H1 (cell line): ENCODE data around the gene SELENOO. TPM values are rescaled to one million over a fixed set of nuclear protein-coding genes. Genes with fewer than 3 reads are reported as not detected.

Experiments used
- CTCF ChIA-PET: fragments of 300-600 bp; sonication (Branson Sonifier 250); formaldehyde crosslinking; loops from one replicate; lab custom pipeline; 2021; ENCODE audit not compliant: partially characterized antibody; lab: Charles Lee
- POLR2A ChIA-PET: fragments of 300-600 bp; sonication (Branson Sonifier 250); formaldehyde crosslinking; loops from one replicate; lab custom pipeline; 2021; ENCODE audit warnings: inconsistent platforms; ENCODE audit not compliant: partially characterized antibody; lab: Charles Lee
- DNase-seq, 2 experiments: peaks; one replicate each; pipeline versions ENCODE4 v3.0.0 to v3.0.0-alpha.2; 2010 to 2022; ENCODE audit warnings: low spot score in 2 of 2, low read depth in 1 of 2, mixed read lengths in 1 of 2
- FAIRE-seq: peaks from 2 replicates; lab custom pipeline; 2011; peaks lifted over from hg19 to GRCh38; lab: Jason Lieb, UNC
- H2AFZ ChIP-seq: 2 replicates; pipeline ENCODE4 v1.8.1; 2012; ENCODE audit warnings: low read length, inconsistent platforms
- H2AK5ac ChIP-seq: 2 replicates; pipeline ENCODE4 v1.6.1; 2013; ENCODE audit warnings: low read depth, low read length
- H2BK120ac ChIP-seq: replicated peaks from 2 replicates; pipeline ENCODE3; 2013; ENCODE audit warnings: low read depth, low read length, inconsistent platforms
- H2BK12ac ChIP-seq: 2 replicates; pipeline ENCODE4 v1.6.1; 2013; ENCODE audit warnings: low read depth, low read length
- H2BK15ac ChIP-seq: 2 replicates; pipeline ENCODE4 v1.6.1; 2013; ENCODE audit warnings: low read length
- H2BK20ac ChIP-seq: 2 replicates; pipeline ENCODE4 v1.6.1; 2013; ENCODE audit warnings: low read length
- H2BK5ac ChIP-seq: 2 replicates; pipeline ENCODE4 v1.6.1; 2013; ENCODE audit warnings: low read depth, low read length
- H3K14ac ChIP-seq: 2 replicates; pipeline ENCODE4 v1.6.1; 2013; ENCODE audit warnings: inconsistent platforms; ENCODE audit not compliant: insufficient read length
- H3K18ac ChIP-seq: 2 replicates; pipeline ENCODE4 v1.6.1; 2013; ENCODE audit warnings: low read length; ENCODE audit errors: extremely low read depth
- H3K23ac ChIP-seq: 2 replicates; pipeline ENCODE4 v1.6.1; 2013; ENCODE audit warnings: inconsistent platforms; ENCODE audit not compliant: insufficient read length
- H3K23me2 ChIP-seq: 2 replicates; pipeline ENCODE4 v1.6.1; 2013; ENCODE audit warnings: low read depth, low read length
- H3K27ac ChIP-seq: 2 replicates; pipeline ENCODE4 v1.6.1; 2011; ENCODE audit warnings: low read depth, low read length, inconsistent platforms
- H3K27me3 ChIP-seq, 4 experiments: replicated peaks in 1 of 4; 1 replicate in 1 of 4; 2 replicates in 3 of 4; pipeline versions ENCODE4 v1.6.1 to v1.8.1; 2011 to 2013; ENCODE audit warnings: low read length in 3 of 4, mild to moderate bottlenecking in 3 of 4, inconsistent platforms in 2 of 4, mixed read lengths in 2 of 4, moderate library complexity in 1 of 4; ENCODE audit not compliant: control insufficient read depth in 3 of 4, insufficient read depth in 3 of 4; ENCODE audit errors: extremely low read depth in 1 of 4
- H3K36me3 ChIP-seq, 4 experiments: 2 replicates each; pipeline versions ENCODE4 v1.6.1 to v1.8.1; 2011 to 2013; ENCODE audit warnings: mild to moderate bottlenecking in 4 of 4, low read length in 3 of 4, moderate library complexity in 2 of 4, control low read depth in 1 of 4, inconsistent platforms in 1 of 4; ENCODE audit not compliant: insufficient read depth in 4 of 4, control insufficient read depth in 2 of 4
- H3K4ac ChIP-seq: replicated peaks from 2 replicates; pipeline ENCODE3; 2013; ENCODE audit warnings: low read length, low read depth, mixed read lengths, inconsistent platforms; ENCODE audit not compliant: insufficient read length
- H3K4me1 ChIP-seq, 4 experiments: replicated peaks in 1 of 4; 1 replicate in 1 of 4; 2 replicates in 3 of 4; pipeline versions ENCODE4 v1.6.1 to v1.8.1; 2011 to 2013; ENCODE audit warnings: low read length in 3 of 4, inconsistent platforms in 2 of 4, mixed read lengths in 1 of 4; ENCODE audit not compliant: insufficient read depth in 4 of 4, control insufficient read depth in 3 of 4
- H3K4me2 ChIP-seq, 2 experiments: 2 replicates each; pipeline versions ENCODE4 v1.6.1 to v1.8.1; 2011 to 2013; ENCODE audit warnings: low read depth in 2 of 2, low read length in 2 of 2, control low read depth in 1 of 2, inconsistent platforms in 1 of 2, mild to moderate bottlenecking in 1 of 2; ENCODE audit not compliant: insufficient read depth in 1 of 2
- H3K4me3 ChIP-seq, 4 experiments: fragments of 200-600, 300-600 bp in 1 of 4; sonication (generic), shearing (Covaris generic), sonication (Bioruptor Twin) in 1 of 4; 2 replicates each; pipeline versions ENCODE4 v1.5.1 to v1.8.1; 2011 to 2016; ENCODE audit warnings: low read length in 4 of 4, low read depth in 3 of 4, control low read depth in 2 of 4, inconsistent platforms in 2 of 4, mild to moderate bottlenecking in 2 of 4, mixed read lengths in 1 of 4, moderate library complexity in 1 of 4; ENCODE audit not compliant: insufficient read depth in 2 of 4; ENCODE audit errors: extremely low read depth in 1 of 4
- H3K56ac ChIP-seq: replicated peaks from 2 replicates; pipeline ENCODE3; 2013; ENCODE audit warnings: low read depth, mild to moderate bottlenecking, mixed read lengths, low read length, inconsistent platforms; ENCODE audit not compliant: insufficient read length
- H3K79me1 ChIP-seq: 2 replicates; pipeline ENCODE4 v1.6.1; 2013; ENCODE audit warnings: low read depth, low read length, control low read depth
- H3K79me2 ChIP-seq, 2 experiments: 2 replicates each; pipeline versions ENCODE4 v1.6.1 to v1.8.1; 2012 to 2013; ENCODE audit warnings: low read length in 2 of 2, mild to moderate bottlenecking in 2 of 2, inconsistent platforms in 1 of 2; ENCODE audit not compliant: insufficient read depth in 2 of 2, control insufficient read depth in 1 of 2
- H3K9ac ChIP-seq, 4 experiments: replicated peaks in 1 of 4; 1 replicate in 1 of 4; 2 replicates in 3 of 4; pipeline versions ENCODE4 v1.6.1 to v1.8.1; 2011 to 2013; ENCODE audit warnings: low read depth in 3 of 4, low read length in 3 of 4, control low read depth in 2 of 4, mild to moderate bottlenecking in 2 of 4, moderate library complexity in 2 of 4, inconsistent platforms in 1 of 4; ENCODE audit errors: extremely low read depth in 1 of 4
- H3K9me3 ChIP-seq, 2 experiments: 2 replicates each; pipeline versions ENCODE4 v1.6.1 to v1.8.1; 2012 to 2013; ENCODE audit warnings: mild to moderate bottlenecking in 2 of 2, moderate library complexity in 2 of 2, control low read depth in 1 of 2, inconsistent platforms in 1 of 2, low read depth in 1 of 2, low read length in 1 of 2, mixed read lengths in 1 of 2; ENCODE audit not compliant: insufficient read depth in 2 of 2
- H4K20me1 ChIP-seq, 2 experiments: replicated peaks in 1 of 2; 2 replicates each; pipeline versions ENCODE3 to v1.8.1; 2011 to 2013; ENCODE audit warnings: inconsistent platforms in 2 of 2, low read length in 2 of 2, mild to moderate bottlenecking in 1 of 2; ENCODE audit not compliant: insufficient read depth in 2 of 2, control insufficient read depth in 1 of 2
- H4K5ac ChIP-seq: 2 replicates; pipeline ENCODE4 v1.6.1; 2013; ENCODE audit warnings: low read length, low read depth, mixed read lengths, inconsistent platforms; ENCODE audit not compliant: insufficient read length
- H4K8ac ChIP-seq: 2 replicates; pipeline ENCODE4 v1.8.0; 2013; ENCODE audit warnings: mild to moderate bottlenecking, moderate library complexity, low read length, inconsistent platforms; ENCODE audit not compliant: insufficient read depth; ENCODE audit errors: extremely low read depth
- H4K91ac ChIP-seq: replicated peaks from 2 replicates; pipeline ENCODE3; 2013; ENCODE audit warnings: low read length, mixed read lengths, inconsistent platforms; ENCODE audit not compliant: insufficient read length
- ASH2L ChIP-seq: fragments of 200-600, 300-600 bp; sonication (generic); IDR thresholded peaks from one replicate; pipeline ENCODE4 v1.7.1; 2017; ENCODE audit warnings: low read length
- CTCF ChIP-seq, 3 experiments: IDR thresholded peaks; 1 replicate in 2 of 3; 2 replicates in 1 of 3; pipeline versions ENCODE4 v1.5.1 to v1.6.1; 2011; ENCODE audit warnings: low read length in 3 of 3, mild to moderate bottlenecking in 3 of 3, inconsistent platforms in 2 of 3, low read depth in 1 of 3, moderate library complexity in 1 of 3; ENCODE audit not compliant: insufficient read depth in 1 of 3; ENCODE audit errors: control extremely low read depth in 1 of 3
- MAX ChIP-seq: IDR thresholded peaks from 2 replicates; pipeline ENCODE4 v1.6.1; 2012; ENCODE audit warnings: inconsistent platforms
- POLR2AphosphoS5 ChIP-seq: IDR thresholded peaks from 2 replicates; pipeline ENCODE4 v1.6.1; 2011; ENCODE audit warnings: low read depth, low read length
- RFX5 ChIP-seq: IDR thresholded peaks from 2 replicates; pipeline ENCODE4 v1.6.1; 2011; ENCODE audit warnings: low read depth, low read length, improper control_type of control experiment, borderline replicate concordance
- SP1 ChIP-seq: IDR thresholded peaks from 2 replicates; pipeline ENCODE4 v1.6.1; 2011; ENCODE audit warnings: low read depth, low read length
- SP4 ChIP-seq: IDR thresholded peaks from 2 replicates; pipeline ENCODE4 v1.6.1; 2012; ENCODE audit warnings: low read length, inconsistent platforms
- WGBS, 2 experiments: shearing (Covaris generic) in 1 of 2; methylation state at CpG; one replicate each; pipeline versions ENCODE4 v1.1.6 to v1.1.7; 2013 to 2015; ENCODE audit warnings: low lambda C conversion rate in 2 of 2, mixed read lengths in 2 of 2, inconsistent platforms in 1 of 2, low coverage in 1 of 2, missing lambda C conversion rate in 1 of 2; ENCODE audit not compliant: insufficient replicate concordance in 2 of 2, insufficient coverage in 1 of 2, insufficient read length in 1 of 2; ENCODE audit errors: extremely low coverage in 1 of 2, missing lambda C conversion rate in 1 of 2; 5-methylcytosine and 5-hydroxymethylcytosine counted together
- polyA plus RNA-seq, 7 experiments: library from polyadenylated mRNA; depleted of rRNA in 3 of 7; stranded (reverse) in 5 of 7; unstranded in 2 of 7; fragments of >200 nt in 5 of 7; fragments of 200-250 nt in 2 of 7; gene quantifications; 1 replicate in 5 of 7; 2 replicates in 1 of 7; 4 replicates in 1 of 7; pipeline versions ENCODE4 v1.2.1 to v1.2.3, GENCODE V29; 2011 to 2013; ENCODE audit warnings: missing spikeins in 2 of 7, mixed read lengths in 2 of 7
- total RNA-seq: library from RNA; stranded (reverse); fragmentation: NEBNext Ultra II Directional; extraction: Animal tissue kit (Norgen Biotek cat#: 25700); gene quantifications from 2 replicates; pipeline ENCODE4 v1.2.1, GENCODE V29; 2021

The SELENOO gene
- total and polyA plus RNA-seq, 2 of the 8 experiments (the other 6 are each of a cell fraction or from before 2014, with no cell fraction given) = 18.6 to 25.1 TPM

- H3K23me2 ChIP-seq = peaks cover 12% of the 10 kb centered on the region
- H3K4me3 ChIP-seq = peak overlapping the region in 3 of 4 experiments; percentile 71 to 80 (median 72); a peak in 5 of 8 replicates
- H3K4me2 ChIP-seq = peak overlapping the region; percentile 68 to 99; a peak in 3 of 4 replicates
- H2BK12ac ChIP-seq = peak overlapping the region; percentile 68; the same call in 1 of the 2 replicates
- ChIA-PET CTCF (interaction anchor here (0.7 to 3.7 kb wide), 33 partner anchors 8 to 302 kb away, joined by 3 to 30 read pairs (median 4); partner anchors contain the start of genes MAPK12 and SCO2), POLR2A (interaction anchor here (0.6 to 1.9 kb wide), 7 partner anchors 9 to 315 kb away, joined by 3 to 6 read pairs (median 3); partner anchors contain the start of gene MAPK12)
- H4K20me1 ChIP-seq = peaks cover 0 to 13% of the 10 kb centered on the region in 2 experiments
- no peak overlapping the region for H3K56ac ChIP-seq
- no peak overlapping the region for H3K23ac ChIP-seq
- no peak overlapping the region for H4K5ac ChIP-seq
- no peak overlapping the region for H2BK120ac ChIP-seq
- peak overlapping the region; percentile 88; the same call in 1 of the 2 replicates for H4K8ac ChIP-seq
- H2AK5ac ChIP-seq = no peak overlapping the region
- no peak overlapping the region for H2BK20ac ChIP-seq
- no peak overlapping the region for H2BK5ac ChIP-seq
- no peaks in the 10 kb centered on the region for H3K27me3 ChIP-seq
- H3K79me1 ChIP-seq = 0 out of 2 replicates have a peak, but pooled peaks cover 3% of the 10 kb centered on the region
- no peak overlapping the region for H3K14ac ChIP-seq
- peaks cover 0 to 12% (median 8%) of the 10 kb centered on the region in 4 experiments; a peak in 6 of 7 replicates for H3K4me1 ChIP-seq
- no peak overlapping the region for H3K9ac ChIP-seq
- no peak overlapping the region for H3K27ac ChIP-seq
- no peak overlapping the region for H3K18ac ChIP-seq
- H2AFZ ChIP-seq = no peak overlapping the region
- no peaks in the 10 kb centered on the region for H3K79me2 ChIP-seq
- 0 out of 2 replicates have a peak overlapping the region, but pooled peaks have one; percentile 81 for H2BK15ac ChIP-seq
- H3K9me3 ChIP-seq = no peaks in the 10 kb centered on the region
- WGBS, 2 experiments = 47% methylated on average over 24 of the region's 25 CpGs; no CpG with 5 or more reads in 1 of the 2 experiments
- no peaks in the 10 kb centered on the region for H3K36me3 ChIP-seq
- DNase-seq (peak in 1 of 2 experiments; percentile 85), FAIRE-seq (no peak)
- peak overlapping the region; percentile 65 for H3K4ac ChIP-seq
- no peak overlapping the region for H4K91ac ChIP-seq
- TF ChIP-seq ASH2L = no peak
- peak; percentile 83 to 93 (median 84) for TF ChIP-seq CTCF (IDR thresholded peaks at IDR 0.05; ENCODE audit: control extremely low read depth in 1 of 3, insufficient read depth in 1 of 3, low read depth in 1 of 3, low read length in 3 of 3)
- TF ChIP-seq SP1 = no peak
- no peak; the same call in 1 of the 2 replicates for TF ChIP-seq POLR2AphosphoS5
- TF ChIP-seq MAX = 0 out of 2 replicates have a peak, but pooled peaks have one; percentile 28
- TF ChIP-seq SP4 = peak; percentile 33; the same call in 1 of the 2 replicates
- no peak for TF ChIP-seq RFX5
These were observed 51.6 kb downstream of the SELENOO start for GRCh38 chr22:50252082-50253045.
